Fibroblast of peridontal ligament (primary cell): ENCODE data around the gene FRMD1.
A peak's percentile ranks its signal among the peaks of the same experiment; 100 is the strongest.

ENCODE experiments used
- DNase-seq: peaks from one replicate; pipeline ENCODE4 v3.0.0-alpha.2; 2010; ENCODE audit errors: extremely low read depth

Gene FRMD1

GRCh38 chr6:168043193-168043847 lies 35.7 kb downstream of the FRMD1 start:
- no peak for DNase-seq

DNA sequence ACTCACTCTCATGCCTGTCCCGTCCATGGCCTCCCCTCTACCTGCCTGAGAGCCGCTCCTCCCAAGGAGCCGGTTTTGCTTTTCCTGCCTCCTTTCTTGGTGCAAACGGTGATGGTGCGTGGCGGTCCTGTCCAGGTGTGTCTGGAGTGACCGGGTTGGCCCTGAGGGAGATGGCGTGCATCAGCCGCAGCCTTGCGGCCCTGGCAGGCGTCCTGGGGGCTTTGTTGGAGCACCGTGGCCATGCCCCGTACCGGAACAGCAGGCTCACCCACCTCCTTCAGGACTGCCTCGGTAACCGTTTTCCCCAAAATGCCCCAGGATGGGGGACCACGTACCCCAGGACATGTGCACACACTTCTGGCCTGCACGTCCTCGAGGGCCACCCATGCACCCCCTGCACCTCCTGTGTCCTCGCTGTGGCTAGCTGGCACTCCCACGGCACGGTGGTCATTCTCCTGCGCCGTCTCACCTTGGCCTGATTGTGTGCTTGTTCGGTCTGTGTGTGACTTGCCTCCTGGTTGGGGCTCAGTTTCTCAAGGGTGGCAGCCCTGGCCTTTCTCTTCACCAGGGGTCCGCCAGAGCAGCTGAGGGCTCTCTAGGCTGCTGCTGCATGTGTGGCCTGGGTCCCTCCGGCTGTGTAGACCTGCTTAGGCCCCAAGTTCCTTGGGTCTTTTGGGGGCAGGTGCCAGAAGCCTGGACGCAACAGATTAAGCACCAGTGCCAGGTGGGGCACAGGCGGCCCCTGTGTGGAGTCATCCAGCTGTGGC lies 36.4 kb downstream of the FRMD1 start:
- DNase-seq, result no peak

- DNase-seq, result no peak
Measured at GRCh38 chr6:168041928-168042327, 37.1 kb downstream of the FRMD1 start.

GRCh38 chr6:168040856-168041496 lies 38.0 kb downstream of the FRMD1 start:
- DNase-seq, result no peak

- DNase-seq, result no peak
Measured at GRCh38 chr6:168039849-168040248, 39.2 kb downstream of the FRMD1 start.

DNA sequence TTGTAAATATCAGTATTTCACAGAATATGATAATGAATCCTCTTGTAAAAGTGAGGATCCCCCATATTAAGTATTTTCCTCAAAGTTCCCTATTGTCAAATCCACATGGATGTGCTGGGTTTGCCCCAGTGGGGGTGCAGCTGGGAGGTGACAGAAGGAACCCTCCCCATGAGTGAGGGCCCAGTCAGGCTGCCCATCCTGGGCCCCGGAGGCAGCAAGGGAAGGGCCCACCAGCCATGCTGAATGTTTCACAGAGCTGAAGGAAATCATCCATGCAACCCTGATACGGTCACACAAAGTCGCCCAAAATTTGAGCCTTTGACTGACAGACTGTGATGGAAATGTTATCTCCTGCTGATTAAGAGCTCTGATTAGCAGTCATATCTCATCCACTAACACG lies 39.7 kb downstream of the FRMD1 start:
- DNase-seq, result no peak

DNA sequence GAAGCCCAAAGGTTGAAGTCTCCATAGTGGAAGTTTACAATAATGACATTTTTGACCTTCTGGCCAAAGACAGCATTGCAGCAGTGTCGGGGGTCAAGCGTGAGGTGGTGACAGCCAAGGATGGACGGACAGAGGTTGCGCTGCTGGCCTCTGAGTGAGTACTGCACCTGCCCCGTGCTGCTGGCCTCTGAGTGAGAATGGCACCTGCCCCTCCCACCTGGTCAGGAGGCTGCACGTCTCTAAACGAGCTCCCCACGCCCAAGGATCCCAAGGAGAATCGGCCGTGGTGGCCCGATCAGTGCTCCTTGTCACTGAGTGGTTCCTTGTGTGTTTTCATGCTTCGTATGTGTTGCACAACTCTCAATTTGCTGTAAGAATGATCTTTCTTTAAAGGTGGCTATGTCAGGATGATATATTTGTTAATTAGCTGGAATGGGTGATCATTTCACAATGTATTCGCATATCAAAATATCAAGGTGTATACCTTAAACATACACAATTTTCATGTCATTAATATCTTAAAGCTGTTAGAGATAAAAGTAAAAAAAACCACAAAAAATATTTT lies 40.4 kb downstream of the FRMD1 start:
- no peak for DNase-seq

GRCh38 chr6:168037856-168038255 lies 41.2 kb downstream of the FRMD1 start:
- DNase-seq, result no peak

- DNase-seq, result no peak
Measured at GRCh38 chr6:168037242-168037641, 41.8 kb downstream of the FRMD1 start.

DNA sequence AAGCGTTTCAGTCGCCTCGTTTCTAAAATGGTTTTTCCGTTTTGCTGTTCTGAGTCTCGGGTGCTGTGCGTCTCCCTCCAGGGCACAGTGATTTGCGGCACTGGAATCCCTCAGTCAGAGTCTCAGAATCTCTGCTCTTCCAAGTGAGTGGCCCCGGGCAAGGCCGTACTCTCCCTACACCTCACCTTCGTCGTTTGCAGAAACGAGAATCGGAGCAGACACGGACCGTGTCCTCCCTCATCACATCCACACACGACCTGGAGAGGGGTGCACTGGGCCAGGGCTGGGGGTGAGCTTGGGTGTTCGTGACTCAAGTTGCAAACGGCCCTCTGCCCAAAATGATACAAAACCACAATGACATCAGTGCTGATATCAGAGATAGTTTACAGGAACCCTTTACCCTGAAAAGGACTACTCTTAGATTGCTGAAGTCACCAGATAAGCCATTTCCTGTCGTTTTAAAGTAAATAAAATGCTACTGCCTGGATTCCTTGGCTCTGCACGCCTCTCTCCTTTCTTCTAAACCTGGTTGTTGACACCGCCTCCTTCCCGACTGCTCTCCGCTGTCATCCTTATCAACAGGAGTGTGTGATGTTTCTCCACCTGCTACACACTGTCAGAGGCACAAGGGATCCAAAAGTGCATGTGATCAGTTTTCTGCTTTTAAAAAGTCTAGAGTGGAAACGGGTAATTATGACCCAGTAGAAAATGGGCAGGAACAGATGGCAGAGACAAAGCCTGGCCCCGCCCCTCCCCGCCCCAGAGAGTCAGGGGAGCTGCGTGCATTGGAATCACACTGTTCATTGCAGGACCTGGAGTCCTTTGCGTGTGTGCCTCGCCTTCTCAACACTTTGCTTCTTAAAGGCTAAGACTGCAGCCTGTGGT lies 43.1 kb downstream of the FRMD1 start:
- DNase-seq, result peak; percentile 47

GRCh38 chr6:168035098-168035660 lies 43.8 kb downstream of the FRMD1 start:
- DNase-seq, result peak; percentile 67

- no peak for DNase-seq
Measured at GRCh38 chr6:168034537-168034936, 44.5 kb downstream of the FRMD1 start.

DNA sequence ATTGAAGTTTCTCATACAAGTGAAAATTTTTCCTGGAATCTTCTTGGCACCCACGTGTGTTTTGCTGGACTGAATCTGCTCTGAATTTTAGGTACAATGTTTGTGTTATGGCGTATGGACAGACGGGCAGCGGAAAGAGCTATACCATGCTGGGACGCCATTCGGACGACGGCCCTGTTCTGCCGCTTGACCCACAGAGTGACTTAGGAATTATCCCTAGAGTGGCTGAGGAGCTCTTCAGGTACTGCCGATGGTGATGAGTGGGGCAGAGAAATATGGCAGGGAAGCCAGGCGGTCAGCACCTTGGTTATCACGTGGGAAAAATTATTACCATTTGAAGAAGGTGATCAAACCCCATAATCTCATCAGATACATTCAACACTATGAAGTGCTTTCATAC lies 45.2 kb downstream of the FRMD1 start:
- DNase-seq, result no peak

GRCh38 chr6:168032005-168032760 lies 46.8 kb downstream of the FRMD1 start:
- DNase-seq, result peak; percentile 88

GRCh38 chr6:168031411-168031971 lies 47.5 kb downstream of the FRMD1 start:
- DNase-seq, result peak; percentile 95

DNA sequence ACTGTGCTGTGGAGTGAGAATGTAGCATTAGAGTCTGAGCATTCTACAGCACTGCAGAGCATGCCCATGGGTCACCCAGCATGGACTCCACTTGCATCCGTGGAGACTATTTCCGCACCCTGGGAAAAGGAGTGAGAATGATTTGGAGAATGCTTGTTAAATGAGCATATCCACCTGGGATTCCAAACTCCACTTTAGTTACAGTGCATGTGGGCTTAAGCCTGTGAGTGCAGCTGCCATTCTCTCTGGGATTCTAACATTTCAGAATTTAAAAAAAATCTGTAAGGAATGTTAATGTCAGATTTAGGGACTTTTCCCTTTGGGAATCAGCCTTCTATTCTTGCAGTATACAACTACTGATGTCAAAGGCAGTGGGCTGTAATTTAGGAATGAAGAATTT lies 48.1 kb downstream of the FRMD1 start:
- no peak for DNase-seq

DNA sequence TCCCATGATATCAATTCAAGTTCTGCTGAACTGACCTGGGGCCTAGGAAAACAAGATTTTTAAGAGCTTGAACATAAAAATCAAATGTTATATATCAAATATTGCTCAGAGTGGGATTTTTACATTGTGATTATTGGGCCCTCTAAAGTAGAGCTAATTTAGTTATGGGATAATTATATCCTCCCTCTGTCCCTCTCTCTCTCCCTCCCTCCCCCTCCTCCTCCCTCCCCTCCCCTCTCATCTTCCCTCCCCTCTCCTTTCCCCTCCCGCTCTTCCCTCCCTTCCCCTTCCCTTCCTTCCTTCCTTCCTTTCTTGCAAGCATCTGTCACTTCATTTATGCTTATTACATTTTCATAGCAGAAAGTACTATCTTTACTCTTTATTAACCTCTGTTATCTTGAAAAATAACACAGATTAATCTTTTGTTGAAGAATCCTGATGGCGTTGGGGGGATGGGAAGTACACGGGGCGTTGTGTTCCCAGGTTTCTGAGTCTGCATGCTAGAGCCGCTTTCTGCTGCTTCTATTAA lies 48.7 kb downstream of the FRMD1 start:
- DNase-seq, result no peak

DNA sequence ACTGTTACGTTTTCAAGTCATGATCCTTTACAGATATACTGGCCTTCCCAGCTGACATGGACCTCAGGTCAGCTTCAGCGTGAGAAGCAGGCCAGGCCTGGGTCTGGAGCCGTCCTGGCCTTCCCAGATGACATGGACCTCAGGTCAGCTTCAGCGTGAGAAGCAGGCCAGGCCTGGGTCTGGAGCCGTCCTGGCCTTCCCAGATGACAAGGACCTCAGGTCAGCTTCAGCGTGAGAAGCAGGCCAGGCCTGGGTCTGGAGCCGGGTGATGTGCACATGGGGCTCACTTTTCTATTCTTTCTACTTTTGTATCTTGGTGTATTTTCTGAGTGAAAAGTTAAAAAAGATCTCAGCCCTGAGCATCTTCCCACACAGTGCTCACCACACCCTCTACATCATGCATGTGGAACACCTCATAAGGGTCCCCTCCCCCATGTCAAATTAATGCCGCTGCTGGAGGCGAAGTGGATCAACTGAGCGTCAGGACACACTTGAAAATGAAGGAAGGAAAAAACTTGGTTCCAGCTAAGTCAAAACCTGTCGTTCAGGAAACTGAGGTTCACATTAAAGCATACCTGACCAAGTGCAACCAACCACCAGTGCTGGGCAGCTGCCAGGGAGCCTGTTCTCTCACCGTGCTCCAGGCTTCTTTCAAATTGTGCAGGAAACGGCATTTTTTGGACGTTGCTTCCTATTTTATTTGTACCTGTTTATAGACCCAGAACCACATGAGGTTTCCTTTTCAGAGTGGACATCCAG lies 49.4 kb downstream of the FRMD1 start:
- DNase-seq, result no peak

- DNase-seq, result no peak
Measured at GRCh38 chr6:168028181-168028580, 50.8 kb downstream of the FRMD1 start.
